NCI-H2107 treated with DMSO at 0.1 percent for 48 hours (cell line): ENCODE measurements around the gene CDKN2A.

Experiments
- DNase-seq: peaks from one replicate; lab custom pipeline; 2025; ENCODE audit not compliant: unreplicated experiment; lab: John Stamatoyannopoulos, UW

The CDKN2A gene

DNA sequence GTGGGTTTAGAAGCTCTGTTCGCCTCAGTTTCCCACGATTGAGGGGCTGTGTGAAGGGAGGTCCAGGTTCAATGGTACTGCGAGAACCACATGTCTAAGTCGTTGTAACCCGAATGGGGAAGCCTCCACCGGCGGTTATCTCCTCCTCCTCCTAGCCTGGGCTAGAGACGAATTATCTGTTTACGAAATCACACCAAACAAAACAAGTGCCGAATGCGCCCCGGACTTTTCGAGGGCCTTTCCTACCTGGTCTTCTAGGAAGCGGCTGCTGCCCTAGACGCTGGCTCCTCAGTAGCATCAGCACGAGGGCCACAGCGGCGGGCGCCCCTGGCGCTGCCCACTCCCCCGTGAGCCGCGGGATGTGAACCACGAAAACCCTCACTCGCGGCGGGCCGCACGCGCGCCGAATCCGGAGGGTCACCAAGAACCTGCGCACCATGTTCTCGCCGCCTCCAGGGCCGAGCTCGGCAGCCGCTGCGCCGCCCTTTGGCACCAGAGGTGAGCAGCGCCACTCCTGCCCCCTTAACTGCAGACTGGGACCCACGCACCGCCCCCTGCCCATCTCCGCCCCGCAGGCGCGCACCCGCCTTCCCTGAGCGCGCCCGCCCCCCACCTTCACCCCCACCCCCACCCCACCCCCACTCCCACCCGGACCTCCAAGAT is at the start of gene CDKN2A:
TSS of gene CDKN2A (minus strand) at position 500 of the 663 bp plus-strand sequence.
- DNase-seq, result peak; percentile 60

DNA sequence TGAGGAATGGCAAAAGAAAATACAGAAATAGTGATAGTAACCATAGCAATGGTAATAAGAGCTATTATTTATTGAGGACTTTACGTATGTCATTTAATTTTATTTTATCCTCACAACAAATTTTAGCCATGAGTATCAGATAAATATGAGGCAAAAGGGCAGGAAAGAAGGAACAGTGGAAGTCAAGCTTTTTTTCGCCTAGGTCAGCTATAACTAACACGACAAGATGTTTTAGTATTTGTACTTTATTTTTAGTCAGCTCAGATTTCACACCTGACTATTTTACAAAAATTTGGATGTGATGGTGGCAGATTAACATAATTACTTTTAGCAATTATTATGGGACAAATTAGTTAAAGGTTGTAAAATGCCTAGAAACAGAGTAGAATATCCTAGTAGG is 49.7 kb upstream of the CDKN2A start:
- DNase-seq, result no peak

DNA sequence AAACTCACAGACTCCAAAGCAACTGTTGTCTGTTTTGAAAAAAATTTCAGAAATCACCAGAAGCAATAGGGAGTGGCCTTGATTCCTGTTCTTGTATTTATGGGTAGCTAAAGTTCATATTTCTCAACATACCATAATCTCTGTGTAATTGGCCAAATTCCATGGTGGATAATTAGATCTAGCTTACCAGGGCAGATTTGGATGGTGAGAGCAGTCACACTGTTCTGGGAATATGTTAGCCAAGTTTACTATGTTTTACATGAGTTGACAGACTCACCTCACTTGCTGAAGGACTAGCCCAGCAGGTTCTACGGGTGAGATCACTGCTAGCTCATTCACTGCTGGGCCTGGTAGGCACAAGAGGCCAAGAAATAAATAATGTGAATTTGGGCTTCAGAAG is 47.6 kb upstream of the CDKN2A start:
- DNase-seq, result no peak

DNA sequence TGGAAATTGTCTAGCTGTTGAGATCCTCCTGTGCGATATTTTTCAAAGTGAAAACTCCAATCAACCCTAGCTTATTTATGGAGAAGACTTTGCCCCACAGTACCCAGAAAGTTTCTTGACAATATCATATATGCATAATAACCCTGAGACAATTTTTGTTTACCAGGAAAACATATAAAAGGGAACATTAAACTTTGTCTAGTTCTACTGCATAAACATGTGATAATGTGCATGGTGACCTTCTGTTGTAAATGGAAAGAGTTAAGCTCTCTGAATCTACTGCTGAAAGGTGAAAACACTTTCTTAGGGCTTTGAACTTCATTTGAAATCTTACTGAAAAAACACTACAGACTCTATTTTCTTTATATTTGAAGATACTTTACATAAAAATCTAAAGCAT is 47.2 kb upstream of the CDKN2A start:
- DNase-seq, result no peak

DNA sequence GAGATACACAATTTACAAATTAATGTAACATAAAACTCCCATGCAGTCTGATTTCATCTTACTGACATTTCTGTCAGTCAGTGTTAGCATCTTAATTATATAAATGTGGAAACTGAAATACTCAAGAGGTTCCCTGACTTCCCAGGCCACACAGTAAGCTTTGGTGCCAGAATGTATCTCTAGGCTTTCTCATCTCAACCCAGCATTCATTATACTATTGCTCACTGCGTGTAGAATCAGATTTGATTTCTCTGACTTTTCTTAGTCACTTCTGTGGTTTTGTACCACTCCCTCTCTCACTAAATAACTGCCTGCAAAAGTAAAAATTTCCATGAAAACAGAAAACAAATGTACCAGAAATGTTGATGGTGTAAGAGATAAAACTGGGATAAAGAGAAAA is 46.6 kb upstream of the CDKN2A start:
- DNase-seq, result no peak

DNA sequence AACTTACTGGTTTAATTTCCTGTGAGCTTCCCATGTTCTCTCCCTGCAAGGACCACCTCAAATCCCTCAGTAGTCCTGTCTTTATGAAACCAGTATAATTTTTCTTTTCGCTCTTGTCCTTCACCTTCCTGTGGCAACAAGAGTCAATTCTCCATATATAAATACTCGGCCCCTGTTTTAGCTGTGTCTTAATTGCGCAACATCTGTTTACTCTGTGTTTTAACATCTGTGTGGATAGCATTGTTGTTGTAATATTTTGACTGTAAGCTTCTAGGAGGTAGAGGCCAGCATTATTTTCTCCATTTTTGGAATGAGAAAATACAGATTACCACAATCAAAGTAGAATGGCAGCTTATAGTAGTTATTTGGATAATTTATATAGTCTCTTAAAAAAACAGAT is 45.1 kb upstream of the CDKN2A start:
- DNase-seq, result no peak

DNA sequence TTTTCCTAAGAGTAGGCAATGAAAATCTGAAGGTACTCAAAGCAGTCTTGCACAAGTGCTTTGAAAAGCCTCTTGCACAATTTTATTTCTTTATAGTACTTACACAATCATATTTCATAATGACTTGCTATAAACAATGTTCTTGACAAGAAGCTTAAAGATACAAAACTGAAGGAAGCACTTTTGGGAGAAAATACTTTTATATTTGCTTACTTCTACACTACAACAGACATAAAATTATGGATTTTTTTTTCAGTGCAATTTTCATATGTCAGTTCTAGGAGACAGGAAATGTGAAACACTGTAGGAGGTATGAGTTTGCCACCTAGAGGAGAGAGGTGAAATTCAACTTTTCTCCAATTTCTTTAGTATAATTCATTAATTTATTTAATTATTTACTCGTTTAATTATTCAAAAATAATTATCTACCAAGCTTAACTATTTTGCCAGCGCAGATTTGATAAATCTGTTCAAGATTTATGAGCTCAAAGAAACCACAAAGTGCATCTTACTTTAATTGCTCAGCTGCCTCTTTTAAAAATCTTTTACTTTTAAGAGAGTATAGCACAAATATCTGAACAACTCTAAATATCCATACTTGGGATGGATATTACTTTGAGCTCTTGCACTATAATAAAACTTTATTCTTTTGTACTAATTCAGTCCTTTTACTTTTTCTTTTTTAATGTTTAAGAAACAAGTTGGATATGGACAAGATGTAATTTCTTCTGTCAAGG is 43.9 kb upstream of the CDKN2A start:
- DNase-seq, result peak; percentile 25

DNA sequence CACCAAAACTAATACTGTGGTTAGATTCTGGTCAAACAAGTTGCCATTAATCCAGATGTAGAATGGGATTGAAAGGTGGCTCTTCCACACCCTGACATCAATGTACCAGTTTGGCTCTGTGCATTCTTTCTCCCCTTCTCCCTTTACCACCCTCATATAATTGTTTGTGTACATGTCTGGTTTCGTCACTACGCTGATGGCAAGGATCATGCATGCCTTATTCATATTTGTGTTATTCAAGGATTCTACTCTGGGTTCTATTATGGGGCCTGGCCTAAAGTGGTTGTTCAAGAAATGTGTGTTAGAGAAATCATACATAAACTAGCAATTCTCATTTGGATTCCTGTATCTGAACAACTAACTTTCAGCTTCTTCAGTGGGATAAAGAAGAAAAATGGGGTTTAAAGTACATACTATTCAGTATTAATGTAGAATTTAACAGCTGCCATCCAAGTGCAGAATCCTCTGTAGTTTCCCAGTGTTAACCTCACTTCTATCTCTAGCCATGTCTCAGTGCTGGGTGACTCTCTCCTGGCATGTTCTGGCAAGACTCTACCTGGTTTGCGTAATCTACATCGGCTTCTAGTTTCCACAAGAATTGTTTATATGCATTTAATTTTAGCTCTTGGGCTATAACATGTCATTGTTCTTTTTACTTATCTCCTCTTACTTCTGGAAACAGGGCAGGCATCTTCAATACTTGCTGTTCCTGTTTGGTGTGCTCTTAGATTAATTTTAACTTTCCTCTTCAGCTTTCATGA is 42.9 kb upstream of the CDKN2A start:
- DNase-seq, result peak; percentile 23

DNA sequence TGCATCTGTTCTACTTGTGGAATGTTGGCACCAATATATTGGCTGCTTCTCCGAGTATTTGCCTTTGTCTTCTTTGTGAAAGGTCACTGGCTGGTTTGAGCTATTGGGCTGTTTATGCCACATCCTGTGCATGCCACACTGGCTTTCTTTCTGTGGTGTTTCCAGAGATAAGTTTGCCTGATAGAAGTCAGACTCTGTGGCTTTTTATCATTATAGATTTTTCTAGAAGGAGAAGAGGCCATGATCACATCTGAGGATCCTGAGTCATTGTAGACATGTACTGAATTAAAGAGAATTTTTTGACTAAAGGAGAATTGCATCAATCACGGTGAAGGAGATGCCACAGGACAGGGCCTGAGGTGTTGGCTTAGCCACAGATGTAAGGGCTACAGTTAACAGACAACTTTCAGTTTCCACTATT is 41.4 kb upstream of the CDKN2A start:
- no peak for DNase-seq

DNA sequence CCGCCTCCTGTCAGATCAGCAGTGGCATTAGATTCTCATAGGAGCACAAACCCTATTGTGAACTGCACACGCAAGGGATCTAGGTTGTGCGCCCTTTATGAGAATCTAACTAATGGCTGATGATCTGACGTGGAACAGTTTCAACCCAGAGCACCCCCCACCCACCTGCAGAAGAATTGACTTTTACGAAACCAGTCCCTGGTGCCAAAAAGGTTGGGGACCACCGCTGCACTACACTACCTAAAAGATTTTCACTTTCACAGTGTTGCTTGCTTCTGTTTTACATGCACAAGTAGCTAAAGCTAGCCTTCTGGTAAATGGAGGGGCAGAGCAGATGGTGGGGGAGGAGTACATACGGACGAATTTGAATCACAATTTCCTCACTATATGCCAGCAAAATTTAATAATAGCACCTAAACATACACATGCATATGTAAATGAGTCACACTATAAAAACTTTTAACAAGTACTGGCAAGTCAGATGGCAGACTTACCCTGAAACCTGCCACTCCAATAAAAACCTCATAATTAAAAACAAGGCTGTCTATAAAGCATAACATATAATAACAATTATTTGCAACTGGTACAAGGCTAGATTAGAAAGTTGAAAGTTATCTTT is 38.9 kb upstream of the CDKN2A start:
- DNase-seq, result no peak

DNA sequence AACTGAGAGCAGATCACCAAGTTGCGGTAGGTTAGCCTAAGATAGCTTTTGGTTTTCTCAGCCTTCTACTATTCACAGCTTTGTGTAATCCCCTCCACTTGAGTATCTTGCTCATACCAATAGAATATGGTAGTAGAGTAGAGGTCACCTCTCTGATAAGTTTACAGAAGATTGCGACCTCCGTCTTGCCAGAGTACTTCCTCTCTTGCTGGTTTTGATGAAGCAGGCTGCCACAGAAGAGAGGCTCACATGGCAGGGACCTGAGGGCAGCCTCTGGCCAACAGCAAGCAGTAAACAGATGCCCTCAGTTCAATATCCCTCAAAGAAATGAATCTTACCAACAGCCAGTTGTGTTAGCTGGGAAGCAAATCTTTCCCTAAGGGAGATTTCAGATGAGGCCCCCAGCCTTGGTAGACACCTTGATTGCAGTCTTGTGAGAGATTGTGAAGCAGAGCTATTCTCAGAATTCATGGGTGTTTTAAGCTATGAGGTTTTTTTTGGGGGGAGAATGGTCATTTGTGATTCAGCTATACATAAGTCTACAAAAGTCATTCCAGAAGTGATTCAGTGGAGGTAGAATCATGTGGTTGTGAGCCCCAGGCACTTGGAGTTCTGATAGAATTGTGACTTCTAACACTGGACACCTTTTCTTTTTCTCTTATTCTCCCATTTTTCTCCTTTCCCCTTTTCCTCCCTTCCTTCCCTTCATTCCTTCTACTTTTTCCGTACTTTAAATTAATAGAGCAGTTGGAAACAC is 37.6 kb upstream of the CDKN2A start:
- DNase-seq, result no peak

DNA sequence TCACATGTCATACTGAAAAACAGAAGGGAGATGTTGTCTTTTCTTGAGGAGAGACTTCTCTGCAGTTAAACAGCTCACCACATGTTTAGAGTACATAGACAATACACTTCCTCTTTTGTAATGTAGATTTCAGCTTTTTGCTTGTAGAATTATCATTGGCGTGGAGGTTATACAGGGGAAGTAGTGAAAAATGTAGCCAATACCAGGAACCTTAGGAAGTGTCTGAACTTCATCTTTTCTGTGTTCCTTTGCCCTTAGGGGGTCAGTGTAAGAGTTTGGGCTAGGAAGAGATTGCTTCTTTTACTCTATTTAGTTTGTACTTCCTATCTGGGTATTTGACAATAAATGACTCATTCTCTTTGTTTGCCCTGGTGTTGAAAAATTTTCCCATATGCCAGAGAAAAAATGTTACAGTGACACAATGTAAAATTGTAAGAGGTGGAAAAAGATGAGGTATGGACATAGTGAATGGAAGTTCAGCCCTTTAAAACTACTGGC is 36.0 kb upstream of the CDKN2A start:
- DNase-seq, result no peak

DNA sequence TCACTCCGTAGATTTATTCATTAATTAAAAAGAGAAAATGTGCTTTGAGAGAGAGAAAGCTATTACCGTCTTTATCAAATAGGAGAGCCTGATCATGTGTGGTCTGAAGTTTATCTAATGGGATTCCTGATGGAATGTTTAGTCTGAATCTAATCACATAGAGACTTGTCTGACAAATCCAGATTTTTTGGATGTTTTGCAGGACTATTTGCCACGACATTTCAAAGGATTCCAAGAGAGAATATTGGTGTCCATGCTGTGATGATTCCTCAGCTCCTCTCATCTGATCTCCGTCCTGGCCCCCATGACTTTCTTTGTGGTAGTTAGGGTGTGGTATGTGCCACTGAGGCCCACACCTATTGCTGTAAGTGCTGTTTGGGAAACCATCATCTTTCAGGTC is 35.0 kb upstream of the CDKN2A start:
- DNase-seq, result no peak

DNA sequence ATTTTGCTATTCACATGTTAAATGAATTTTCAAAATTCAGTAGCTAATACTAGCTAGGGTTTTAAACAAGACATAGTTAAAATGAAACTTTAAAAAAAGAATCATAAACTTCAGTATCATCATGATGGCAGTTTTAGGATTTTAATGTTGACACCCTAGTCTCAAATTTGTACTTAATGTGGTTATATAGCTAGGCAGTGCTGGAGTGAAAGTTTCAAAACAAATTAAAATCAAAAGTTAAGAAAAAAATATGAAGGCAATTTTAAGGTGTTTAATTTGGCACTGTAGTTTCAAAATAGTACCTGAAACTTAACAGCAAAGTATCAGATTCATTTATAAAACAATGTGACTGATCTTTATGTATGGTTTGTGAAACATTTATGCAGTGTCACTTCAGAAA is 34.2 kb upstream of the CDKN2A start:
- no peak for DNase-seq

DNA sequence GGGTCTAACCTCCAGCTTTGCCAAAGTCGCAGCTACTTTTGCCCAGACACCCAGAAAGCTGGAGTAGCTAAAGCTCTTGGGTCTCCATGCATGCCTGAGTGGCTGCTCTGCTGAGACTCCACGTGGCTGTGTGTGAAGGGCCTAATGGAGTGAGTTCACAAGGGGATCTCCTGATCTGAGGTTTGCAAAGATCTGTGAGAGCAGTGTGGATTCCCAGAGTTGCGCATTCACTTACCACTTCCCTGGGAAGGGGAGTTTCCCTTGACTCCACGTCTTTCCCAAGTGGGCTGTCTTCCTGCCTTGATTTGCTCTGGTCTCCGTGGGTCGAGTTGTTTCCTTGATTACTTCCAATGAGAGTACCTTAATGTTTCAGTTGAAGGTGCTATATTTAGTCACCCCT is 32.5 kb upstream of the CDKN2A start:
- no peak for DNase-seq

DNA sequence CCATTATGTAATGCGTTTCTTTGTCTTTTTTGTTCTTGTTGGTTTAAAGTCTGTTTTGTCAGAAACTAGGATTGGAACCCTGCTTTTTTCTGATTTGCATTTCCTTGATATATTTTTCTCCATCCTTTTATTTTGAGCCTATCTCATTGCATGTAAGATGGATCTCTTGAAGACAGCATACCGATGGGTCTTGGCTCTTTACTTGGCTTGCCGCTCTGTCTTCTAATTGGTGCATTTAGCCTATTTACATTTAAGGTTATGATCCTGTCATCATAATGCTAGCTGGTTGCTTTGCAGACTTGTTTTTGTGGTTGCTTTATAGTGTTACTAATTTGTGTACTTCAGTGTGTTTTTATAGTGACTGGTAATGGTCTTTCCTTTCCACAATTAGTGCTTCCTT is 28.2 kb upstream of the CDKN2A start:
- no peak for DNase-seq

DNA sequence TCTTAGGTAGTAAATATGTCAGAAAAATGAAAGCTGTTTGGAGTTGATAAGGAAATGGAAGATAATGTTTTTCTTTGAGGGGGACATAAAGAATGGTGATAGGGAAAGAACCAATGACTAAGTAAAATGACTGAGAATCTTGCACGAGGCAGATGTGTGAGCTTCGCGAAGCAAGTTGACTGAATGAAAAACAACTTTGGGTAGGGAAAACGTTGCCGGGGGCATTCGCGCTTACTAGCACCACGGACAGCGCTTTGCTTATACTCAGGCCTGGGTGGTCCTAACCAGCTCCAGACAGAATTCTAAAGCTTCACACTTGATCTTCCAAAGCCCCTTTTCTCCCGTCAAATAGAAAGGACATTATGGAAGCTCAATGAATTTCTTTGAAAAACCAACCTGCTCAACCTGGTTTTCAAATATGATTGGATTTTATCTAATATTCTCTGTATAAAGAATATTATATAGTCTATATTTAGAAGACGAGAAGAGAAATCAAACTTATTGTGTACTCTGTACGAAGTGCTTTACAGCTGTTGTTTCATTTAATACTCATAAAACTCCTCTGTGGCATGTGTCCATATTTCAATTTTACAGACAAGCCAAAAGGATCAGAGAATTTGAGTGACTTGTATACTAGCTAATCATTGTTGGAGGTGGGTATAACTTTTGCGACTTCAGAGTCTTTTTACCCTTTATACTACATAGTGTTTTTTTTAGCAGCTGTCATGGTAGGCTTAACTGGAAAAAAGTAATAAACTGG is 16.9 kb upstream of the CDKN2A start:
- DNase-seq, result no peak

DNA sequence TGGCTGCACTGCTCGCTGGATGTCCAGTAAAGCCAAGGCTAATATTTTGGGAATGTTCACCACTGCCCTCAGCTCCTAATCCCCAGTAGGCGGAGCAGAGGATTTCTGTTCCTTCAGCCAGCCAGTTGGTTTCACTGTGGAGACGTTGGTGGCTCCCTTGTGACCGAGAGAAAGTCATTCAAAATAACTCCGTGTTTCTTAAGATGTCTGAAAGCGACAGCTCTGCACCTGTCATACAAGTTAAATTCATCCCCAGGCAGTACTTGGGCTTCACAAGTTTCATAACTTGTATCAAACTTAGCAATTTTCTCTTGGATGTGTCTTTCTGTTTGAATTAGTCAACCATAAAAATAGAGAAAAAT is 15.3 kb upstream of the CDKN2A start:
- no peak for DNase-seq

DNA sequence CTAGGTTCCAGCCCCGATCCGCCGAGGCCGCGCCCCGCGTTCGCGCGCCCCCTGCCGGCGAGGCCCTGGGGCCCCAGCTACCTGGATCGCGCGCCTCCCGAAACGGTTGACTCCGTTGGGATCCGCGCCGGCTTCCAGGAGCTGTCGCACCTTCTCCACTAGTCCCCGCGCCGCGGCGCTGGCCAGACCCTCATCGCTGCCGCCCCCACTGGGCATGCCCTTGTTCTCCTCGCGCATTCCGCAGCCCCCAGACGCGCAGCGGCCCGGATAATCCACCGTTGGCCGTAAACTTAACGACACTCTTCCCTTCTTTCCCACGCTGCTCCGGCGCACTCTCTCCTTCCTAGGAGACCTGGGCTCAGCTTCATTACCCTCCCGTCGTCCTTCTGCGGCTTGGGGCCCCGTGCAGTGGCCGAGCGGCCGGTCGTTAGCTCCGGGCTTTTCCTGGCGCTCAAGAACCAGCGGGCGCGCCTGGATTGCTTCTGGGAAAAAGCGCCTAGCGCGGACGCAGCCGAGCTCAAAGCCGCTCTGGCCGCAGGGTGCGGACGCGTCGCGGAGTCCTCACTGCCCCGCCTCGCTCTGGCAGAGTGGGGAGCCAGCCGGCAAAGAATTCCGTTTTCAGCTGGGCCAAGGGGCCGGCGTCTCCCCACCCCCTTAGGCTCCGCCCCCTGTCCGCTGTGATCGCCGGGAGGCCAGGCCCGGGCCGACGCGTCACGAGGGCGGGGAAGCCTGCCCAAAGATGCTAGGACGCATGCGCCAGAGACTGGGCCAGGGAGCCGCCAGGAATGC is 14.7 kb upstream of the CDKN2A start, which contains the start of gene CDKN2B:
TSS of gene CDKN2B (minus strand) at position 589 of the 789 bp plus-strand sequence. CDS start at position 237, 352 bp downstream.
- peak; percentile 91 for DNase-seq
